ENCODE measurements around the gene BAAT.
A peak's percentile ranks its signal among the peaks of the same experiment; 100 is the strongest.

BAAT gene

DNA sequence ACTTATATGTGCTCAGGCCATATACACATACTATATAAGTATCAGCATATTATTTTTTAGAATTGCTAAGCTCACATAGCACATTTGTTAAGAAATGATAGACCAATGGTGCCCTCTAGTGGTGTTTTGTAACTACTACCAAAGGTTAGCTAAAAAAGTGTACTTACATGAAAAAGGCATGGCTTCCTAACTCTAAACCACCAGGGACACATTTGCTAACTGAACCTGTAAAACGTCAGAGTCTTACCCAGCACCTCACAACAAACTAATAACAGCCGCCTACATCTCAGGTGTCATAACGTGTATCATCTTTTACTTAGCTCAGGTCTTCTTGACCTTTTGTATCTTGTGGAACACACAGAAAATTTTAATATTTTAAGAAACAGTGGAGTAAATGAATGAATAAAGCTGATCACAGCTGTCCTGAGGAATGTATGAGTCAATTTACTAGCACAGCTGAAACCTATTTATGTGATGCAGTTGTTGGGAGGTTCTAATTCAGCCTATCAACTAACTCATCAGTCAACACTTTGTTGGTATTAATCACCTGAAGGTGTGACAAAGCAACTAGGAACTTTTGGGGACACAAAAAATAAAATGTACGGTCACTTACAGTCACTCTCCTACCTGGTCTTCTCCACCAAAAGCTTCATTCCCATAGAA is 72.9 kb downstream of the BAAT start:
- DNase-seq = peak; percentile 68

DNA sequence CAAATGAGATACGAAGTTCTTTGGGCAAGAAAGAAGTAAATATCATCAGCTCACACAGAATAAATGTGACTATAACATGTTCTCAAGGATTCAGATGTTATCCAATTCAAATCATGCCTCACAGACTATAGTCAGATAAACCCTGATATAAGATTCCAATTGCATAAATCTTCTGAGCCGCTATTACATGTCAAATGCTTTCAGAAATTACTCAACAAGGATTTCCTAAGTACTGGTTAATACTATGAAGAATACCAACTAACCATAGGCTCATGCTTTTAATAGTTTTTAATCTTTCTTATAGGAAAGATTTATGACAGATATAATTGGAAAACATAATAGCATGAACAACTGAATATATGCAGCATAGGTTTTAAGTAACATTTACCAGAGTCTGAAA is 73.6 kb downstream of the BAAT start:
- no peak for DNase-seq

Data from amniotic stem cell (primary cell).